Loucy (cell line): ENCODE results near the gene FBXW9.

ENCODE experiments used
- H2AFZ ChIP-seq: fragments of 200-600 bp; sonication (generic); 2 replicates; pipeline ENCODE4 v1.6.0; 2016; ENCODE audit warnings: antibody characterized with exemption, mild to moderate bottlenecking, low read length, moderate library complexity
- H3F3A ChIP-seq: fragments of 200-600 bp; 2 replicates; pipeline ENCODE4 v1.6.0; 2016; ENCODE audit warnings: antibody characterized with exemption, low read depth, mild to moderate bottlenecking
- H3K27me3 ChIP-seq: fragments of 200-600 bp; sonication (generic); 2 replicates; pipeline ENCODE4 v1.6.1; 2014; ENCODE audit warnings: low read length, mild to moderate bottlenecking; ENCODE audit not compliant: insufficient read depth, poor library complexity, severe bottlenecking
- H3K36me3 ChIP-seq: fragments of 200-600 bp; sonication (generic); 2 replicates; pipeline ENCODE4 v1.6.1; 2016; ENCODE audit warnings: low read length; ENCODE audit not compliant: insufficient read depth
- H3K4me1 ChIP-seq: fragments of 200-600 bp; sonication (generic); 2 replicates; pipeline ENCODE4 v1.5.1; 2014; ENCODE audit warnings: low read length, mild to moderate bottlenecking; ENCODE audit not compliant: insufficient read depth, poor library complexity, severe bottlenecking
- H3K4me2 ChIP-seq: fragments of 200-600 bp; sonication (generic); 2 replicates; pipeline ENCODE4 v1.6.0; 2014; ENCODE audit warnings: antibody characterized with exemption, low read length, low read depth, mild to moderate bottlenecking; ENCODE audit not compliant: poor library complexity, severe bottlenecking
- H3K4me3 ChIP-seq: fragments of 200-600 bp; sonication (generic); 2 replicates; pipeline ENCODE4 v1.5.1; 2014; ENCODE audit warnings: low read length, mild to moderate bottlenecking, mixed read lengths; ENCODE audit not compliant: poor library complexity, severe bottlenecking
- H3K79me2 ChIP-seq: fragments of 200-600 bp; sonication (generic); 2 replicates; pipeline ENCODE4 v1.6.1; 2014; ENCODE audit warnings: low read length; ENCODE audit not compliant: insufficient read depth
- H3K9ac ChIP-seq: fragments of 200-600 bp; sonication (generic); 2 replicates; pipeline ENCODE4 v1.6.0; 2014; ENCODE audit warnings: mild to moderate bottlenecking, low read depth, low read length, moderate library complexity; ENCODE audit not compliant: poor library complexity, severe bottlenecking
- H3K9me2 ChIP-seq: fragments of 200-600 bp; sonication (generic); replicated peaks from 2 replicates; pipeline ENCODE4 v1.6.1; 2016; ENCODE audit warnings: low read depth, low read length, mixed read lengths
- H3K9me3 ChIP-seq: fragments of 200-600 bp; sonication (generic); 2 replicates; pipeline ENCODE4 v1.6.1; 2014; ENCODE audit warnings: mild to moderate bottlenecking, antibody characterized with exemption, low read length, low read depth; ENCODE audit not compliant: insufficient read depth
- H4K20me1 ChIP-seq: fragments of 200-600 bp; sonication (generic); 2 replicates; pipeline ENCODE4 v1.6.0; 2014; ENCODE audit warnings: antibody characterized with exemption, low read length, mild to moderate bottlenecking; ENCODE audit not compliant: insufficient read depth, poor library complexity, severe bottlenecking
- CTCF ChIP-seq: fragments of 200-600 bp; sonication (generic); conservative IDR thresholded peaks from 2 replicates; pipeline ENCODE4 v1.5.1; 2014; ENCODE audit warnings: mild to moderate bottlenecking, antibody characterized with exemption, low read length
- EZH2phosphoT487 ChIP-seq: fragments of 200-600 bp; IDR thresholded peaks from 2 replicates; pipeline ENCODE4 v1.6.1; 2018; ENCODE audit warnings: antibody characterized with exemption, mild to moderate bottlenecking, moderate library complexity, borderline replicate concordance

FBXW9 gene

DNA sequence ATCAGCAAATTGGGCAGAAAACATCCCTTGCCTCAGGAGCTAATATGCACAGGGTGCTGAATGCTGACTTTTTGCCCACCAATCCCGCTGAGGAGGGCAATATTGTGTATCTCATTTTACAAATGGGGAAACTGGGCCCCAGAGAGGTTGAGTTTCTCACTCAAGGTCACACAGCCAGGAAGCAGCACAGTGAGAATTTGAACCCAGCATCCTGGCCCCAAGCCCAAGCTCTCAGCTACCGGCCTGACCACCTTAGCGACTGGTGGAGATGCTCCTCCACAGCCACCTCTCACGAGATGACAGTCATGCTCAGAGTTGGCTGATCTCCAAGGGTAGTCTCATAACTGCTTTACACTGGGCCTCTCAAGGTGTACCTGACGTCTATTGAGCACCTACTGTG is 3.5 kb downstream of the FBXW9 start:
- Histone ChIP-seq H4K20me1 (no peaks in the 10 kb centered on the region), H3F3A (0 out of 2 replicates have a peak, but pooled peaks cover 2% of the 10 kb centered on the region), H3K4me3 (no peak overlapping the region), H3K36me3 (no peaks in the 10 kb centered on the region), H3K9me2 (no peaks in the 10 kb centered on the region), H3K9ac (no peak overlapping the region), H2AFZ (no peak overlapping the region), H3K4me2 (no peak overlapping the region), H3K79me2 (peaks cover 34% of the 10 kb centered on the region; the same call in 1 of the 2 replicates), H3K4me1 (peaks cover 20% of the 10 kb centered on the region), H3K9me3 (no peaks in the 10 kb centered on the region), H3K27me3 (no peaks in the 10 kb centered on the region)
- no peak for TF ChIP-seq CTCF
- TF ChIP-seq EZH2phosphoT487: no peak

GRCh38 chr19:12689581-12690216 is 6.7 kb downstream of the FBXW9 start:
- Histone ChIP-seq H3K36me3 (no peaks in the 10 kb centered on the region), H3K9me2 (no peaks in the 10 kb centered on the region), H3K4me3 (peak overlapping the region; percentile 76), H3K4me2 (peak overlapping the region; percentile 73), H4K20me1 (no peaks in the 10 kb centered on the region), H3K27me3 (no peaks in the 10 kb centered on the region), H2AFZ (peak overlapping the region; percentile 31; the same call in 1 of the 2 replicates), H3K9me3 (no peaks in the 10 kb centered on the region), H3K79me2 (peaks cover 36% of the 10 kb centered on the region; the same call in 1 of the 2 replicates), H3F3A (no peaks in the 10 kb centered on the region), H3K4me1 (peaks cover 12% of the 10 kb centered on the region), H3K9ac (peak overlapping the region; percentile 87)
- no peak for TF ChIP-seq CTCF

DNA sequence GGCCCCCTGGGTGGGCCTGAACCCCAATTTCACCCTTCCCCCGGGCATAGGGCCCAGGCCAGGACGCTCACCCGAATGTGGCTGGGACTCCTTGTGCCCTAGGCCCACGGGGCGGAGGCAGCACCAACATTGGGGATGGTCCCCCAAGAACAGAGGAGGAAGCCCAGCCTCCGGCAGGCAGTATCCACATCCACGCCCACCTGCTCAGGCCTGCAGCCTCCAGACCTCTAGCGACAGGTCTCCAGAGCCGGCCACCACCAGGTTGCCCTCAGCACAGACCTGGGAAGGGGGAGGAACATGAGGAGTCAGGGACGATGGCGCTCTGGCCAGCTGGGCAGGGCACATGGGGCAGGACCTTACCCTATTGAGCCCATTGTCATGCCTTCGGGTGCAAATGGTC is 7.4 kb downstream of the FBXW9 start:
- no peaks in the 10 kb centered on the region for H3K9me3 ChIP-seq
- no peaks in the 10 kb centered on the region for H3K9me2 ChIP-seq
- peak overlapping the region; percentile 87 for H3K9ac ChIP-seq
- no peaks in the 10 kb centered on the region for H3K36me3 ChIP-seq
- H3K79me2 ChIP-seq: peaks cover 36% of the 10 kb centered on the region; the same call in 1 of the 2 replicates
- no peaks in the 10 kb centered on the region for H3K27me3 ChIP-seq
- H3K4me1 ChIP-seq: peaks cover 12% of the 10 kb centered on the region
- peak overlapping the region; percentile 76 for H3K4me3 ChIP-seq
- H3K4me2 ChIP-seq: peak overlapping the region; percentile 73
- no peak overlapping the region for H2AFZ ChIP-seq
- H4K20me1 ChIP-seq: no peaks in the 10 kb centered on the region
- TF ChIP-seq EZH2phosphoT487 (no peak), CTCF (no peak)
- H3F3A ChIP-seq: no peaks in the 10 kb centered on the region
